GM23248 (cell line): ENCODE data around the gene PNMA6F. TPM values are rescaled to one million over a fixed set of nuclear protein-coding genes. Genes with fewer than 3 reads are reported as not detected.
"Not testable (repeated sequence)": the region's sequence is repeated elsewhere in the genome, so short reads cannot be mapped to it uniquely, and the experiment has no call there.

ENCODE experiments used
- DNase-seq: peaks from one replicate; pipeline ENCODE4 v3.0.0-alpha.2; 2015
- H2AFZ ChIP-seq: fragments of 200-600 bp; sonication (generic); 2 replicates; pipeline ENCODE4 v1.6.1; 2016; ENCODE audit warnings: antibody characterized with exemption
- H3F3A ChIP-seq: fragments of 200-600 bp; sonication (generic); 2 replicates; pipeline ENCODE4 v1.6.1; 2016; ENCODE audit warnings: mild to moderate bottlenecking, antibody characterized with exemption, mixed run types; ENCODE audit not compliant: insufficient read depth
- H3K27ac ChIP-seq: fragments of 200-600 bp; sonication (generic); 2 replicates; pipeline ENCODE4 v1.5.1; 2016; ENCODE audit warnings: mild to moderate bottlenecking
- H3K27me3 ChIP-seq: fragments of 200-600 bp; sonication (generic); replicated peaks from 2 replicates; pipeline ENCODE4 v1.6.1; 2016; ENCODE audit warnings: mild to moderate bottlenecking; ENCODE audit not compliant: insufficient read depth
- H3K36me3 ChIP-seq: fragments of 200-600 bp; sonication (generic); 2 replicates; pipeline ENCODE4 v1.6.1; 2016; ENCODE audit warnings: low read depth, mild to moderate bottlenecking
- H3K4me1 ChIP-seq: fragments of 200-600 bp; sonication (generic); 2 replicates; pipeline ENCODE4 v1.6.1; 2016; ENCODE audit warnings: mild to moderate bottlenecking; ENCODE audit not compliant: insufficient read depth
- H3K4me2 ChIP-seq: fragments of 200-600 bp; sonication (generic); one replicate; pipeline ENCODE4 v1.6.1; 2016; ENCODE audit warnings: mild to moderate bottlenecking; ENCODE audit not compliant: unreplicated experiment
- H3K4me3 ChIP-seq: fragments of 200-600 bp; sonication (generic); 2 replicates; pipeline ENCODE4 v1.5.1; 2016; ENCODE audit warnings: mild to moderate bottlenecking
- H3K79me2 ChIP-seq: fragments of 200-600 bp; sonication (generic); 2 replicates; pipeline ENCODE4 v1.6.1; 2016; ENCODE audit warnings: mild to moderate bottlenecking; ENCODE audit not compliant: insufficient read depth
- H3K9ac ChIP-seq: fragments of 200-600 bp; sonication (generic); 2 replicates; pipeline ENCODE4 v1.6.1; 2016; ENCODE audit warnings: mild to moderate bottlenecking
- H3K9me2 ChIP-seq: fragments of 200-600 bp; sonication (generic); 2 replicates; pipeline ENCODE4 v1.6.1; 2016; ENCODE audit warnings: mixed run types, mild to moderate bottlenecking, moderate library complexity; ENCODE audit not compliant: insufficient read depth
- H3K9me3 ChIP-seq: fragments of 200-600 bp; sonication (generic); one replicate; pipeline ENCODE4 v1.6.1; 2017; ENCODE audit warnings: low read depth
- H4K20me1 ChIP-seq: fragments of 200-600 bp; sonication (generic); 2 replicates; pipeline ENCODE4 v1.6.0; 2016; ENCODE audit not compliant: insufficient read depth
- EZH2 ChIP-seq: fragments of 200-600 bp; sonication (generic); IDR thresholded peaks from 2 replicates; pipeline ENCODE4 v1.6.1; 2018; ENCODE audit warnings: antibody characterized with exemption, mild to moderate bottlenecking; ENCODE audit not compliant: insufficient read depth, poor library complexity, severe bottlenecking
- EZH2phosphoT487 ChIP-seq: fragments of 200-600 bp; sonication (generic); IDR thresholded peaks from 2 replicates; pipeline ENCODE4 v1.6.1; 2018; ENCODE audit warnings: antibody characterized with exemption, moderate library complexity, mild to moderate bottlenecking, low read depth; ENCODE audit not compliant: insufficient read depth
- WGBS, 2 experiments: methylation state at CpG; one replicate each; pipeline ENCODE4 v1.1.6; 2015 to 2017; ENCODE audit warnings: low lambda C conversion rate in 2 of 2, low coverage in 1 of 2; ENCODE audit errors: missing lambda C conversion rate in 2 of 2; 5-methylcytosine and 5-hydroxymethylcytosine counted together
- in situ Hi-C: fragments of 300-500 bp; cut with MboI; formaldehyde crosslinking; loops from 2 replicates; pipeline ENCODE4 v1.15.0; 2020
- polyA plus RNA-seq: library from polyadenylated mRNA; unstranded; fragments of >200 nt; fragmentation: Nextera tagmentation; extraction: Ambion mirVana; gene quantifications from 2 replicates; pipeline ENCODE4 v1.2.1, GENCODE V29; 2016
- total RNA-seq: library from RNA; depleted of rRNA; stranded (reverse); fragments of >200 nt; shearing (Covaris generic); gene quantifications from 2 replicates; pipeline ENCODE4 v1.2.3, GENCODE V29; 2014

Gene PNMA6F
- total and polyA plus RNA-seq, 2 experiments from 2014 or later, result not detected

GRCh38 chrX:153302796-153303195 is 18.8 kb downstream of the PNMA6F start:
- Histone ChIP-seq H3K27me3 (no peaks in the 10 kb centered on the region), H3K4me3 (no peak overlapping the region), H3F3A (no peaks in the 10 kb centered on the region; the same call in 1 of the 2 replicates), H3K27ac (no peak overlapping the region), H3K9me3 (no peaks in the 10 kb centered on the region), H3K79me2 (no peaks in the 10 kb centered on the region), H3K36me3 (no peaks in the 10 kb centered on the region), H3K9ac (no peak overlapping the region), H3K4me2 (no peak overlapping the region), H2AFZ (no peak overlapping the region), H3K9me2 (no peaks in the 10 kb centered on the region), H3K4me1 (no peaks in the 10 kb centered on the region), H4K20me1 (no peaks in the 10 kb centered on the region)
- TF ChIP-seq EZH2 (no peak), EZH2phosphoT487 (no peak)
- WGBS, 2 experiments, result 63 to 79% methylated on average over 2 to 4 of the region's 4 CpGs
- in situ Hi-C loops, result no loop called here
- DNase-seq, result no peak

GRCh38 chrX:153301746-153302145 is 19.8 kb downstream of the PNMA6F start:
- Histone ChIP-seq H3K27me3 (no peaks in the 10 kb centered on the region), H3K9ac (no peak overlapping the region), H3K4me2 (no peak overlapping the region), H3K4me3 (no peak overlapping the region), H3K9me2 (no peaks in the 10 kb centered on the region), H3K79me2 (no peaks in the 10 kb centered on the region), H3K36me3 (no peaks in the 10 kb centered on the region), H3K27ac (no peak overlapping the region), H3F3A (no peaks in the 10 kb centered on the region; the same call in 1 of the 2 replicates), H3K4me1 (no peaks in the 10 kb centered on the region), H3K9me3 (no peaks in the 10 kb centered on the region), H4K20me1 (no peaks in the 10 kb centered on the region), H2AFZ (no peak overlapping the region)
- in situ Hi-C loops, result no loop called here
- WGBS, 2 experiments, result 39 to 45% methylated on average over 3 of the region's 3 CpGs
- no peak for DNase-seq
- TF ChIP-seq EZH2phosphoT487, result no peak
- TF ChIP-seq EZH2, result no peak

GRCh38 chrX:153299855-153300254 is 21.7 kb downstream of the PNMA6F start:
- no peaks in the 10 kb centered on the region for H3F3A ChIP-seq
- TF ChIP-seq EZH2 (no peak), EZH2phosphoT487 (no peak)
- no peak overlapping the region for H3K9ac ChIP-seq
- in situ Hi-C loops, result no loop called here
- H3K27ac ChIP-seq, result no peak overlapping the region
- H3K4me3 ChIP-seq, result no peak overlapping the region
- 38 to 46% methylated on average over 4 to 5 of the region's 5 CpGs for WGBS, 2 experiments
- H3K4me2 ChIP-seq, result no peak overlapping the region
- H3K79me2 ChIP-seq, result no peaks in the 10 kb centered on the region
- no peak overlapping the region for H2AFZ ChIP-seq
- no peaks in the 10 kb centered on the region for H3K27me3 ChIP-seq
- no peaks in the 10 kb centered on the region for H3K36me3 ChIP-seq
- H3K9me3 ChIP-seq, result no peaks in the 10 kb centered on the region
- no peak for DNase-seq
- no peaks in the 10 kb centered on the region for H4K20me1 ChIP-seq
- H3K4me1 ChIP-seq, result no peaks in the 10 kb centered on the region
- H3K9me2 ChIP-seq, result no peaks in the 10 kb centered on the region

- 42 to 50% methylated on average over 1 of the region's 1 CpG for WGBS, 2 experiments
- H3K79me2 ChIP-seq, result no peaks in the 10 kb centered on the region
These were observed 24.2 kb downstream of the PNMA6F start for GRCh38 chrX:153297376-153297775.

GRCh38 chrX:153293485-153294071 is 28.0 kb downstream of the PNMA6F start:
- H3K79me2 ChIP-seq, H3K4me1 ChIP-seq, H3K4me2 ChIP-seq, DNase-seq, H3K9me2 ChIP-seq, H3K9me3 ChIP-seq, H3K4me3 ChIP-seq, H2AFZ ChIP-seq, H4K20me1 ChIP-seq, in situ Hi-C loops, H3K9ac ChIP-seq, H3K36me3 ChIP-seq, H3F3A ChIP-seq, H3K27me3 ChIP-seq, H3K27ac ChIP-seq: not testable (repeated sequence)
- WGBS, 2 experiments, result 59 to 77% methylated on average over 3 of the region's 8 CpGs

More at GRCh38 chrX:153297376-153297775, 24.2 kb downstream of the PNMA6F start:
- no peaks in the 10 kb centered on the region for H3K27me3 ChIP-seq
- no peak overlapping the region for H3K4me3 ChIP-seq
- no peak overlapping the region for H3K27ac ChIP-seq
- no peak overlapping the region for H2AFZ ChIP-seq
- no peaks in the 10 kb centered on the region for H4K20me1 ChIP-seq
- H3K9me3 ChIP-seq, result no peaks in the 10 kb centered on the region
- H3K36me3 ChIP-seq, result no peaks in the 10 kb centered on the region
- in situ Hi-C loops, result no loop called here
- no peaks in the 10 kb centered on the region for H3K4me1 ChIP-seq
- DNase-seq, result no peak
- H3K4me2 ChIP-seq, result no peak overlapping the region
- no peak overlapping the region for H3K9ac ChIP-seq
- no peaks in the 10 kb centered on the region for H3F3A ChIP-seq
- no peaks in the 10 kb centered on the region for H3K9me2 ChIP-seq
- TF ChIP-seq EZH2phosphoT487, result no peak
- TF ChIP-seq EZH2, result no peak

- H2AFZ ChIP-seq, H3K27ac ChIP-seq, H3K9me2 ChIP-seq, H4K20me1 ChIP-seq, H3K9me3 ChIP-seq, H3K4me2 ChIP-seq, H3K4me1 ChIP-seq, H3F3A ChIP-seq, in situ Hi-C loops, H3K4me3 ChIP-seq, H3K36me3 ChIP-seq, DNase-seq, H3K79me2 ChIP-seq, H3K27me3 ChIP-seq, H3K9ac ChIP-seq: not testable (repeated sequence)
- WGBS, 2 experiments, result no CpG with 5 or more reads among the region's 2 CpGs
These were observed 32.8 kb downstream of the PNMA6F start for GRCh38 chrX:153288807-153289206.

- H3K9me2 ChIP-seq, H3K27ac ChIP-seq, DNase-seq, H3K9ac ChIP-seq, H2AFZ ChIP-seq, in situ Hi-C loops, H3K36me3 ChIP-seq, H3K79me2 ChIP-seq, H3K4me2 ChIP-seq, H3K27me3 ChIP-seq, H3K4me3 ChIP-seq, H4K20me1 ChIP-seq, H3F3A ChIP-seq, H3K9me3 ChIP-seq, H3K4me1 ChIP-seq: not testable (repeated sequence)
- WGBS, 2 experiments, result no CpG with 5 or more reads among the region's 8 CpGs
These were observed 35.9 kb downstream of the PNMA6F start for GRCh38 chrX:153285678-153286077.
